Measurements from ENCODE around the gene MMRN1. TPM values are rescaled to one million over a fixed set of nuclear protein-coding genes. Genes with fewer than 3 reads are reported as not detected.

The MMRN1 gene
- total RNA-seq, 4 donors from 2014 or later = 10.3 to 26.5 (median 20.5) TPM

DNA sequence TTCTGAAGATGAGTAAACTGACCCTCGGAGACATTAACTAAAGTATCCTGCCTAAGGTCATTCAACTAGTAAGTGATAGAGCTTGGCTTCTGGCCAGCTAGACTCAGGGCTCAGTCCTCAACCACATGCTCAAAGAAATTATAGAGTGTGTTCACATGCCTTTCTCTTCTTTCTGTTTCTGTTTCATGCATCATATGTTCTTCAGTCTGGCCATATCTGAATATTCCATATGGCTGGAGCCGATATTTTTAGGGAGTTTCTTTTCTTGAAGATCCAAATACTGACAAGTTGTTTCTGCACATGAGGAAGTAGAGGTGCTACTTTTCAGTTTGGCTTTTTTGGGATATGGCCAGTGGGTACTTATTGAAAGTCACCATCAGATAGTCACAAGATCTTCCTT lies 44.9 kb downstream of the MMRN1 start:
- 54 to 64% methylated on average over 2 of the region's 2 CpGs for WGBS, 2 donors
- intact Hi-C loops (cut with DNase I; ENCODE audit: low total_unique reads) = no loop called here
- TF ChIP-seq, protein P1, sequence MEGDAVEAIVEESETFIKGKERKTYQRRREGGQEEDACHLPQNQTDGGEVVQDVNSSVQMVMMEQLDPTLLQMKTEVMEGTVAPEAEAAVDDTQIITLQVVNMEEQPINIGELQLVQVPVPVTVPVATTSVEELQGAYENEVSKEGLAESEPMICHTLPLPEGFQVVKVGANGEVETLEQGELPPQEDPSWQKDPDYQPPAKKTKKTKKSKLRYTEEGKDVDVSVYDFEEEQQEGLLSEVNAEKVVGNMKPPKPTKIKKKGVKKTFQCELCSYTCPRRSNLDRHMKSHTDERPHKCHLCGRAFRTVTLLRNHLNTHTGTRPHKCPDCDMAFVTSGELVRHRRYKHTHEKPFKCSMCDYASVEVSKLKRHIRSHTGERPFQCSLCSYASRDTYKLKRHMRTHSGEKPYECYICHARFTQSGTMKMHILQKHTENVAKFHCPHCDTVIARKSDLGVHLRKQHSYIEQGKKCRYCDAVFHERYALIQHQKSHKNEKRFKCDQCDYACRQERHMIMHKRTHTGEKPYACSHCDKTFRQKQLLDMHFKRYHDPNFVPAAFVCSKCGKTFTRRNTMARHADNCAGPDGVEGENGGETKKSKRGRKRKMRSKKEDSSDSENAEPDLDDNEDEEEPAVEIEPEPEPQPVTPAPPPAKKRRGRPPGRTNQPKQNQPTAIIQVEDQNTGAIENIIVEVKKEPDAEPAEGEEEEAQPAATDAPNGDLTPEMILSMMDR (IDR thresholded peaks at IDR 0.05) = no peak
- no peak for TF ChIP-seq POLR2A (IDR thresholded peaks at IDR 0.05)
- no peak for DNase-seq (ENCODE audit: low spot score in 2 of 2)
- no peak overlapping the region for H3K4me3 ChIP-seq (ENCODE audit: low read depth, poor library complexity, severe bottlenecking)

GRCh38 chr4:89939994-89940393 lies 45.3 kb downstream of the MMRN1 start:
- no peak overlapping the region for H3K4me3 ChIP-seq (ENCODE audit: low read depth, poor library complexity, severe bottlenecking)
- intact Hi-C loops (cut with DNase I; ENCODE audit: low total_unique reads) = no loop called here
- no peak for DNase-seq (ENCODE audit: low spot score in 2 of 2)
- TF ChIP-seq, protein P1 (IDR thresholded peaks at IDR 0.05) = no peak
- no peak for TF ChIP-seq POLR2A (IDR thresholded peaks at IDR 0.05)

DNA sequence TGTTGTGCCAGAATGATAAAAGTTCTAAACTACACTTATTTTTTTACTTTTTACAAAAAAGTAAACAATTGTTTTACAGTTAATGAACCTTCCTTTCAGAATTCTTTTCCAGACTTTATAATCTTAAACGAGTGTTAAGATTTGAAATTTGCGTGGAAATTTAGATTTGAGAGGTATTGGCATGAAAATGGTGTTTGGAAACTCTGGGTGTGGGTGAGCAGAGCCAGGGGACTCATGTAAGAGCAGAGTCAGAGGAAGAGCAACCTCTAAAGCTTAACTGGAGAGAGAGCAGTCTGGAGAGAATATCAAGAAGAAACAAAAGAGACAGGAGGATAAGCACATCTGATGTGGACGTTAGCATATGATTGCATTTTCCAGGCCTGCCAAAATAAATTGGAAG lies 48.2 kb downstream of the MMRN1 start:
- no peak for TF ChIP-seq POLR2A (IDR thresholded peaks at IDR 0.05)
- TF ChIP-seq, protein P1 (IDR thresholded peaks at IDR 0.05) = no peak
- no peak overlapping the region for H3K4me3 ChIP-seq (ENCODE audit: low read depth, poor library complexity, severe bottlenecking)
- intact Hi-C loops (cut with DNase I; ENCODE audit: low total_unique reads) = no loop called here
- WGBS, 2 donors = 74 to 84% methylated on average over 3 of the region's 3 CpGs
- DNase-seq (ENCODE audit: low spot score in 2 of 2) = no peak

DNA sequence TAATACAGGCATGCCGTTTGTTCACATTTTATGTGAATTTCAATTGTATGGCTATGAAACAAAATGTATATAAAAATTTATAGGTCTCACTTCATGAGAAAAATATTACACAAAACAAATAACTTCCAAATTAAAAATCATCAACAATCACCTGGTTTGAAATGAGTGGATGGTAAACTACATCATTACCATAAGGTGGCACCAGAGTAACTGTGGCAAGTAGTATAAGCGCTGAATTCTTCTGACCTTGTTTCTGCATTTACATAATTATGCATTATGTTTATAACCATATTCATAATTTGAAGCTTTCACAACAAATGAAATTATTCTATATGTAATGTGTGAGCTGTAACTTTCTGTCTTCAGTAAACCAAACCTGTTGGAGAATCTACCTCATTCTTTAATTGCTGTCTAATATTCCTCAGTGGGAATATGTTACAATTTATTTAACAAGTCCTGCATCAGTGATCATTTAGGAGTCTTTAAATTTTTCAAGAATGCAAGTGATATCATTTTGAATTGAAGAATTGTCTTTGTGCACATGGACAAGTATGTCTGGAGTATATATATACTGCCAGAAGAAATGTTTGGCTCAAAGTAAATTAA lies 55.2 kb downstream of the MMRN1 start:
- intact Hi-C loops (cut with DNase I; ENCODE audit: low total_unique reads) = no loop called here
- TF ChIP-seq POLR2A (IDR thresholded peaks at IDR 0.05) = no peak
- TF ChIP-seq, protein P1 (IDR thresholded peaks at IDR 0.05) = no peak
- WGBS, 2 donors = 75 to 83% methylated on average over 2 of the region's 2 CpGs
- DNase-seq (ENCODE audit: low spot score in 2 of 2) = no peak
- H3K4me3 ChIP-seq (ENCODE audit: low read depth, poor library complexity, severe bottlenecking) = no peak overlapping the region

DNA sequence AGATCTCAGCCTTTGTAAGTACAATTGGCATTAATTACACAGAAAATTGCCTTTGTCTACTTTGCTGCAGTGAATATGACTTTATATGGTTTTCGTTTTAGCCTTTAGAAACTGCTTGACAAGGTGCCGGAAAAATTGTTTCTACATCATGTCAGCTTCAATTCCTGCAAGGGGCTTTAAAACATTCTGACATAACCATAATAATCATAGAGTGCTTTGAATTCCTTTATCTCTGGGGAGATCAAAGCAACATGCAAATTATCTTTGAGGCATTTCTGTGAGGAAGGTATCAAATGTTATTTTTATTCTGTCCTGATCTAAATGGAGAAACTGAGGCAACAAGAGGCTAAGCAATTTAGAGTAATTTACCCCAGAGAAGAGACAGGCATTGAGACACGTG lies 57.8 kb downstream of the MMRN1 start:
- intact Hi-C loops (cut with DNase I; ENCODE audit: low total_unique reads) = no loop called here
- H3K4me3 ChIP-seq (ENCODE audit: low read depth, poor library complexity, severe bottlenecking) = no peak overlapping the region
- 45 to 58% methylated on average over 3 of the region's 3 CpGs for WGBS, 2 donors
- DNase-seq (ENCODE audit: low spot score in 2 of 2) = no peak
- TF ChIP-seq, protein P1 (IDR thresholded peaks at IDR 0.05) = no peak
- no peak for TF ChIP-seq POLR2A (IDR thresholded peaks at IDR 0.05)

All from lower leg skin (tissue), 4 donors.